ENCODE results near the gene YWHAE. TPM values are rescaled to one million over a fixed set of nuclear protein-coding genes. Genes with fewer than 3 reads are reported as not detected.
"Not testable (repeated sequence)": the region's sequence is repeated elsewhere in the genome, so short reads cannot be mapped to it uniquely, and the experiment has no call there.

Gene YWHAE
- total RNA-seq, 1 experiment from 2014 or later = 722 TPM

DNA sequence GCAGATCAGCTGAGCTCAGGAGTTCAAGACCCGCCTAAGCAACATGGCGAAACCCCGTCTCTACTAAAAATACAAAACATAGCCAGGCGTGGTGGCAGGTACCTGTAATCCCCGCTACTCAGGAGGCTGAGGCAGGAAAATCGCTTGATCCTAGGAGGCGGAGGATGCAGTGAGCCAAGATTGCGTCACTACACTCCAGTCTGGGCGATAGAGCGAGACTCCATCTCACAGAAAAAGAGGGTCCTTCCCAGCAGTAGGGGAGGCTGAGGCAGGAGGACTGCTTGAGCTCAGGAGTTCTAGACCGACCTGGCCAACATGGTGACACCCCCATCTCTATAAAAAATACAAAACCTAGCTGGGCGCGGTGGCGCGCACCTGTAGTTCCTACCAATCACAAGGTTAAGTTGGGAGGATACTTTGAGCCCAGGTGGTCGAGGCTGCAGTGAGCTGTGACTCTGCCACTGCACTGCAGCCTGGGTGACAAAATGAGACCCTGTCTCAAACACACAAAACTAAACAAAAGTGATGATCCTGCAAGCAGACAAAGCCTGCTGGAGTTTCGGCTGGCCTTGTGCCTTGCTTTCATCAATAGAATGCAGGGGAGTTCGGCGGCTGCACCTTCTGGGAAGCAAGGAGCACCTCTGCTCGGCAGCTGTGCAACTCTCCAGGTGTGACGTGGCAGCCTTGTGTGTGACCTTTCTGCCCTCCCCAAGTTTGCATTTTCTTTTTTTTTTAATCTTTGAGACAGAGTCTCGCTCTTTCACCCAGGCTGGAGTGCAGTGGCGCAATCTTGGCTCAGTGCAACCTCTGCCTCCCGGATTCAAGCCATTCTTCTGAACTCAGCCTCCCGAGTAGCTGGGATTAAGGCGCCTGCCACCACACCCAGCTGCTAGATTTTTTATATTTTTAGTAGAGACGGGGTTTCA, 12.4 kb upstream of the YWHAE start:
- DNase-seq (ENCODE audit: low read depth) = no peak

DNA sequence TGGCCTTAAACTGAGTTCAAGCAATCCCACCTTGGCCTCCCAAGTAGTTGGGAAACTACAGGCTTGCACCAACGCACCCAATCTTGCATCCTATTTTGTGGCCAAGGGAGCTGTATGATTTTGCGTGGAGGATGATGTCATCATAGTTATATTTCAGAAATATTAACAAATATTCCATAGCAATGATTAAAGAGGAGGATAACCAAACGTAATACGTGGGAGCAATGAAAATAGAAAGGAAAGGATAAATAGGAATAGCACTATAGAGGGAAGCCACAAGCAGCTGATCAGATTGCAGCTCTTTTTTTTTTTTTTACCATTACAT, 2.2 kb upstream of the YWHAE start:
- no peak for DNase-seq (ENCODE audit: low read depth)

GRCh38 chr17:1398931-1399678, 917 bp downstream of the YWHAE start:
- peak; percentile 26 for DNase-seq (ENCODE audit: low read depth)

- no peak for DNase-seq (ENCODE audit: low read depth)
These were observed 2.0 kb downstream of the YWHAE start for GRCh38 chr17:1398028-1398427.

GRCh38 chr17:1395876-1396665, 4.0 kb downstream of the YWHAE start:
- not testable (repeated sequence) for DNase-seq (ENCODE audit: low read depth)

- DNase-seq (ENCODE audit: low read depth) = no peak
These were observed 8.4 kb downstream of the YWHAE start for GRCh38 chr17:1391577-1391976.

DNA sequence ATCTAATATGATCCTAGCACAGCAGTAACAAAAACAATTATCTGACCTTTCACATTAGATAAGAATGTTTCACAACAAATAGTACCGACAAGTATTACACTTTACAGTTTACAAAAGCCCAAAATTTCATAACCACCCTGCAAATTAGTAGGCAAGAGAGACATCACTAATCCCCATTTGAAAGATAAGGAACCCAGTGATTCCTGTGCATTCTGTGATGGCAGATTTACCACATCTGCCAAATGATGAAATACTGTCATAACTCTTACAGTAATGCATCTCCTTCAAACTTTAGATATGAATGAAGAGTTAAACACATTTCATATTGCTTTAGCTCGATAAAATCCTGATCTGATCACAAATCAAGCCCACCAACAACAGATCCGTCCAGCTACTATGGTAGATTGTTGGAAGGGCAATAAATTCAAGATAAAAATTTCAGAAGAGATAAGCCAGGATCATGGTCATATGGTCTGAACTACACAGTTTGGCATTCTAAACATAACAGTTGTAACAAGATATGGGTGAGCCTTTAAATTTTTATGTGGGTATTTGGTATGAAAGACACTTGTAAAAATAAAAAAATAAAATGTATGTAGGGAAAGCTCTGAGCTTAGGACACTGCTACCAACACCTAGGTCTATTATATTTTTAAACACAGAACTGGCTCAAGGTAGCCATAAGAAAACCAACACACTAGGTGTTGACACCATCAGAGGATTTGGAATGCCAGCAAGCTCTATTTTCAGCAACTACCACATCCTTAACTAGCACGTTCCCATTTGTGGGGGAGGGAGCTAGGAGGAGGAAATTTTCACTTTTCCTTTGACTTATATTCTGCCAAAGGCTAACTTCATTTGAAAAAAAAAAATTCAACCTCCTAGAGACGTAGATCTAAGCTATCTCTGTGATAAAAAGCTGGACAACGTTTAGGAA, 9.3 kb downstream of the YWHAE start:
- DNase-seq (ENCODE audit: low read depth) = no peak

GRCh38 chr17:1387490-1388227, 12.4 kb downstream of the YWHAE start:
- not testable (repeated sequence) for DNase-seq (ENCODE audit: low read depth)

GRCh38 chr17:1386675-1387190, 13.3 kb downstream of the YWHAE start:
- not testable (repeated sequence) for DNase-seq (ENCODE audit: low read depth)

GRCh38 chr17:1386265-1386664, 13.8 kb downstream of the YWHAE start:
- no peak for DNase-seq (ENCODE audit: low read depth)

DNA sequence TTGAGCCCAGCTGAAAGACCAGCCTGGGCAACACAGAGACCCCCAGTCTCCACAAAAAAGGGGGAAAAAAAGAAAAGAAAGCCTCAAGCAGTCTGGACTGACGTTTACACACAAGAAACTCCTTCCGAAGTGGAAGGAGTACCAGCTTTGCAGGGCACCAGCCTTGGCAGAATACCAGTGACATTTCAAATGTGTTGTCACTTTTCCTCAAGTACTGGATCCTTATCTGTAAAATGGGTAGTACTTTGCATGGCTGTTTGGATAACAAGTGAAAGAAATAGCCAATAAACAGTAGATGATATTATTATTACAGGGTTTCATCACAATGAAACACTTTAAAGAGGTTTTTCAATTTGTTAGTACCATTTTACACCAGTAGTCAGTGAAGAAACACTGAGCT, 14.2 kb downstream of the YWHAE start:
- no peak for DNase-seq (ENCODE audit: low read depth)

DNA sequence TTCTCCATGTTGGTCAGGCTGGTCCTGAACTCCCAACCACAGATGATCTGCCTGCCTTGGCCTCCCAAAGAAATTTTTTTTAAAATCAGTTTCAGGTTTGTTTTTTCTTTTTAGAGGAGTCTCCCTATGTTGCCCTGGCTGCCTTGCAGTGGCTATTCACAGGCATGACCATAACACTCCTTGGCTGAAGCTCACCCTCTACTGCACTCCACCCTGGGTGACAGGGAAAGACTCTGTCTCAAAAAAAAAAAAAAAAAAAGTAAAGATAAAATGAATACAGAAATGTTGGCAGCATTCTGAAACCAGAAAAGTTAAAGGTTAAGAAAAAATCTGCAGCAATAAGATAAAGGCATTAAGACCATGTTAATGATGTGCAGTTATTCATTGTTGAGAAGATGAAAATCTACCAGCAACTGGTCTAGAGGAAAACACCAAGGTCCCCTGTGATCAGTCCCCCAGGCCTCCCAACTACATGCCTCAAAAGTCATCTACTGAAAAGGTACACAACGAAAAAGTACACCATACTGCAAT, 15.1 kb downstream of the YWHAE start:
- no peak for DNase-seq (ENCODE audit: low read depth)

- no peak for DNase-seq (ENCODE audit: low read depth)
These were observed 20.1 kb downstream of the YWHAE start for GRCh38 chr17:1379930-1380313.

GRCh38 chr17:1379208-1379929, 20.7 kb downstream of the YWHAE start:
- DNase-seq (ENCODE audit: low read depth) = no peak

GRCh38 chr17:1378476-1378860, 21.6 kb downstream of the YWHAE start:
- DNase-seq (ENCODE audit: low read depth) = not testable (repeated sequence)

GRCh38 chr17:1377334-1377733, 22.7 kb downstream of the YWHAE start:
- DNase-seq (ENCODE audit: low read depth) = no peak

DNA sequence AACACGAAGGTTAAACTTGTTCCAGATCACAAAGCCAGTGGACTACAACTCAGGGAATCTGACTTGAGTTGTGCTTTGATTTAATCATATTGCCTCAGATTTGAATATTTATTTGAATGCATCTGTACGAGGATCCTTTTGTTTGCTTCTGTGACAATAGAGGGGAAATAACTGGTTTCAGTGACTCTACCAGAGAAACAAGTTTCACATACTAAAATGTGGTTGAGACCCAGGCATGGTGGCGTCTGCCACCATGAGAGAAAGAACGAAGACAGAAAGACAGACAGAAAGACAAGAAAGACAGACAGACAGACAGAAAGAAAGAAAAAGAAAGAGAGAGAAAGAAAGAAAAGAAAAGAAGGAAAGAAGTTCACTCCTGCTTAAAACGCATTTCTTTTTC, 24.0 kb downstream of the YWHAE start:
- DNase-seq (ENCODE audit: low read depth) = no peak

- no peak for DNase-seq (ENCODE audit: low read depth)
These were observed 24.4 kb downstream of the YWHAE start for GRCh38 chr17:1375615-1376014.

All from LHCN-M2 (cell line).